Hepatic stellate cell (primary cell): ENCODE measurements around the gene ASPSCR1.

ENCODE experiments used
- DNase-seq: peaks from one replicate; pipeline ENCODE4 v3.0.0; 2011; ENCODE audit warnings: low spot score

ASPSCR1 gene

GRCh38 chr17:81983011-81983638 is 5.7 kb downstream of the ASPSCR1 start:
- no peak for DNase-seq

GRCh38 chr17:81983639-81984373 is 6.4 kb downstream of the ASPSCR1 start:
- no peak for DNase-seq

GRCh38 chr17:81984773-81985410 is 7.5 kb downstream of the ASPSCR1 start:
- no peak for DNase-seq

GRCh38 chr17:81986606-81987005 is 9.2 kb downstream of the ASPSCR1 start:
- DNase-seq = no peak

- DNase-seq = no peak
These were observed 9.8 kb downstream of the ASPSCR1 start for GRCh38 chr17:81987161-81987770.

- no peak for DNase-seq
These were observed 13.6 kb downstream of the ASPSCR1 start for GRCh38 chr17:81990836-81991683.

GRCh38 chr17:81991684-81992305 is 14.4 kb downstream of the ASPSCR1 start:
- DNase-seq = no peak

GRCh38 chr17:81992306-81993102 is 15.1 kb downstream of the ASPSCR1 start:
- no peak for DNase-seq

GRCh38 chr17:81993729-81994592 is 16.5 kb downstream of the ASPSCR1 start:
- DNase-seq = no peak

GRCh38 chr17:81994593-81995462 is 17.4 kb downstream of the ASPSCR1 start:
- no peak for DNase-seq

GRCh38 chr17:81995463-81996231 is 18.2 kb downstream of the ASPSCR1 start:
- DNase-seq = no peak

- no peak for DNase-seq
These were observed 18.9 kb downstream of the ASPSCR1 start for GRCh38 chr17:81996232-81996756.

GRCh38 chr17:81996757-81997441 is 19.5 kb downstream of the ASPSCR1 start:
- no peak for DNase-seq

GRCh38 chr17:81998212-81998611 is 20.8 kb downstream of the ASPSCR1 start:
- DNase-seq = no peak

- DNase-seq = no peak
These were observed 21.4 kb downstream of the ASPSCR1 start for GRCh38 chr17:81998691-81999438.

- no peak for DNase-seq
These were observed 22.2 kb downstream of the ASPSCR1 start for GRCh38 chr17:81999587-81999975.
